Measurements from ENCODE around the gene HOMER1.

- TF ChIP-seq CTCF (IDR thresholded peaks at IDR 0.05) (no peak), EZH2phosphoT487 (IDR thresholded peaks at IDR 0.05) (no peak)
Observed at GRCh38 chr5:79493596-79494345, 20.2 kb downstream of the HOMER1 start.
